ENCODE results near the gene MYOF. TPM values are rescaled to one million over a fixed set of nuclear protein-coding genes. Genes with fewer than 3 reads are reported as not detected.

MYOF gene
- total RNA-seq, 4 donors from 2014 or later, result 46.8 to 139 (median 90.2) TPM

GRCh38 chr10:93445097-93445960, 36.8 kb downstream of the MYOF start:
- TF ChIP-seq CTCF (IDR thresholded peaks at IDR 0.05; ENCODE audit: low read depth), result no peak

- TF ChIP-seq CTCF (IDR thresholded peaks at IDR 0.05; ENCODE audit: low read depth), result no peak
Observed at GRCh38 chr10:93443481-93443880, 38.7 kb downstream of the MYOF start.

- TF ChIP-seq CTCF (IDR thresholded peaks at IDR 0.05; ENCODE audit: low read depth), result no peak
Observed at GRCh38 chr10:93440591-93441091, 41.5 kb downstream of the MYOF start.

GRCh38 chr10:93438613-93439253, 43.4 kb downstream of the MYOF start:
- no peak for TF ChIP-seq CTCF (IDR thresholded peaks at IDR 0.05; ENCODE audit: low read depth)

GRCh38 chr10:93437946-93438612, 44.1 kb downstream of the MYOF start:
- no peak for TF ChIP-seq CTCF (IDR thresholded peaks at IDR 0.05; ENCODE audit: low read depth)

GRCh38 chr10:93437086-93437945, 44.8 kb downstream of the MYOF start:
- TF ChIP-seq CTCF (IDR thresholded peaks at IDR 0.05; ENCODE audit: low read depth), result no peak

All from subcutaneous adipose tissue (tissue), 4 donors.